Neural crest cell (in vitro differentiated cells): ENCODE measurements around the gene LIPK. TPM values are rescaled to one million over a fixed set of nuclear protein-coding genes. Genes with fewer than 3 reads are reported as not detected.

ENCODE experiments used
- DNase-seq: peaks from one replicate; pipeline ENCODE4 v3.0.0; 2021; ENCODE audit warnings: low read depth, mixed read lengths, low spot score
- H3K27ac Mint-ChIP-seq: one replicate; pipeline ENCODE4 v1.8.0; 2021; ENCODE audit warnings: mild to moderate bottlenecking, mixed read lengths; ENCODE audit not compliant: unreplicated experiment
- H3K27me3 Mint-ChIP-seq: 2 replicates; pipeline ENCODE4 v1.8.0; 2021; ENCODE audit warnings: low read depth, mild to moderate bottlenecking, mixed read lengths
- H3K36me3 Mint-ChIP-seq: 2 replicates; pipeline ENCODE4 v1.8.0; 2021; ENCODE audit warnings: low read depth, mild to moderate bottlenecking, mixed read lengths
- H3K4me1 Mint-ChIP-seq: 2 replicates; pipeline ENCODE4 v1.8.0; 2021; ENCODE audit warnings: mixed read lengths
- H3K4me3 Mint-ChIP-seq: one replicate; pipeline ENCODE4 v1.8.0; 2021; ENCODE audit warnings: mild to moderate bottlenecking, mixed read lengths
- H3K9me3 Mint-ChIP-seq: 2 replicates; pipeline ENCODE4 v1.8.0; 2021; ENCODE audit warnings: mixed read lengths
- total RNA-seq: library from RNA; stranded (reverse); gene quantifications from 2 replicates; pipeline ENCODE4 v1.2.1, GENCODE V29; 2021
- TF ChIP-seq, protein P1 (sequence below): fragments of 200-600 bp; sonication (generic); conservative IDR thresholded peaks from 2 replicates; pipeline ENCODE4 v1.5.0; 2021; ENCODE audit warnings: antibody characterized with exemption, mild to moderate bottlenecking

LIPK gene
- total RNA-seq, 1 donor from 2014 or later: not detected

DNA sequence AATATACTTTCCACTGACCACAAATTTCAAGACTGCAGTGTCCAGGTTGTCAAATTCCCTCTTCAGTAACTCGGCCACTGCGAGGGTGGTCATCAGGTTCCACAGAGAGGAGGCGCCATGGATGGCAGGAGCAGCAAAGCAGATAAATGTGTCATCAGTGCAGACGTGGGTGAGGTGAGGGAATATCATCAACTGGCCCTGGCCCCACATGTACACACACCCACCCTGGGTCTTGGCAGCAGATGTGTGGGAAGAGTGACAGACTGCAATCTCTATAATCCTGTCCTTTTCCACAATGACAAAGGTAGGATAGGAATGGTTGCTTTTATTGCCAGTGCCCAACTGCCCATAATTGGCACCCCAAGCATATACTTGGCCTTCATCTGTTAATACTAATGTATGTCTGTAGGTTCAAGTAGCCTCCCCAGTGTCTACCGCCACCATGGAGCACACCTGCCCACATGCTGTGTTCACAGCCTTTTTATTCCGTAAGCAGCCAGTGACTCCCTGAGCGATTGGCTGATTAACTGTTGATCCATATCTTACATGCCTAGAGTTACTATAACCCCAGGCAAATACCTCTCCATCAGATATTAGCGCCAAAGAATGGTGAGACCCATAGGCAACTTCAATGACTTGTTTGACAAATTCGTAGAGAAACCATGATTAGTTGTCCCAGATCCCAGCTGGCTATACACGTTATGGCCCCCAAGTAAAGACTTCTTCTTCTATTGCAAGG lies 80.2 kb downstream of the LIPK start:
- Mint-ChIP-seq H3K4me3 (no peak overlapping the region), H3K27ac (no peak overlapping the region), H3K9me3 (peaks cover under 1% of the 10 kb centered on the region), H3K4me1 (no peaks in the 10 kb centered on the region), H3K36me3 (no peaks in the 10 kb centered on the region), H3K27me3 (no peaks in the 10 kb centered on the region)
- no peak for DNase-seq
- TF ChIP-seq, protein P1, sequence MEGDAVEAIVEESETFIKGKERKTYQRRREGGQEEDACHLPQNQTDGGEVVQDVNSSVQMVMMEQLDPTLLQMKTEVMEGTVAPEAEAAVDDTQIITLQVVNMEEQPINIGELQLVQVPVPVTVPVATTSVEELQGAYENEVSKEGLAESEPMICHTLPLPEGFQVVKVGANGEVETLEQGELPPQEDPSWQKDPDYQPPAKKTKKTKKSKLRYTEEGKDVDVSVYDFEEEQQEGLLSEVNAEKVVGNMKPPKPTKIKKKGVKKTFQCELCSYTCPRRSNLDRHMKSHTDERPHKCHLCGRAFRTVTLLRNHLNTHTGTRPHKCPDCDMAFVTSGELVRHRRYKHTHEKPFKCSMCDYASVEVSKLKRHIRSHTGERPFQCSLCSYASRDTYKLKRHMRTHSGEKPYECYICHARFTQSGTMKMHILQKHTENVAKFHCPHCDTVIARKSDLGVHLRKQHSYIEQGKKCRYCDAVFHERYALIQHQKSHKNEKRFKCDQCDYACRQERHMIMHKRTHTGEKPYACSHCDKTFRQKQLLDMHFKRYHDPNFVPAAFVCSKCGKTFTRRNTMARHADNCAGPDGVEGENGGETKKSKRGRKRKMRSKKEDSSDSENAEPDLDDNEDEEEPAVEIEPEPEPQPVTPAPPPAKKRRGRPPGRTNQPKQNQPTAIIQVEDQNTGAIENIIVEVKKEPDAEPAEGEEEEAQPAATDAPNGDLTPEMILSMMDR: no peak

DNA sequence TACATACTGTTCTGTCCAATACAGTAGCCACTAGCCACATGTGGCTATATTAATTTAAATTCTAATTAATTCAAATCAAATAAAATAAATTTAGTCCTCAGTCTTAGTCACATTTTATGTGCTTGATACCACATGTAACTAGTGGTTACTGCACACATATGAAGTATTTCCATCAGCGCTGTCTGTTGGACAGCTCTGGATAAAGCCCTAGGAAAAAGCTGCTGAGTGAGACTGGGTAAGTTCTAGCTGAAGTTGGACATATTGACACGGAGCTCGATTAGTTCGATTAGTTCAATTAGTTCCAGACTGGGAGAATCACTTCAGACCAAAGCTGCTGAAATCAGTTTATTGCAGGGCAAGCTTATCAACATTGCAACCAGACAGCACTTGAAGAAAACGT lies 81.4 kb downstream of the LIPK start:
- Mint-ChIP-seq H3K9me3 (no peaks in the 10 kb centered on the region), H3K4me3 (no peak overlapping the region), H3K4me1 (no peaks in the 10 kb centered on the region), H3K36me3 (no peaks in the 10 kb centered on the region), H3K27me3 (no peaks in the 10 kb centered on the region), H3K27ac (no peak overlapping the region)
- no peak for DNase-seq
- TF ChIP-seq, protein P1: no peak

DNA sequence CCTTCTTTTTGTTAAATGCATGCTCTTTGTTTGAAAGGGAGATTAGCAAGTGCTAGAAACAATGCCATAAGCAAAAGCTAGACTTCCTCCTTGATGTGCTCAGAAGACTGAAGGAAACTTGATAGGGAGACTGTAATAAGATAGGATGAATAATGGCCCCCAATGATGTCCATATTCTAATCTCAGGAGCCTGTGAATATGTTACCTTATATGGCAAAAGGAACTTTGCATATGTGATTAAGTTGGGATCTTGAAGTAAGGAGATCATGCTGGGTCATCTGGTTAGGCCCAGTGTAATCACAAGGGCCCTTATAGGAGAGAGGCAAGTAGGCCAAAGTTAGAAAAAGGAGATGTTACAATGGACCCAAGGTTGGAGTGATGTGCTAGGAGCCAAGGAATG lies 82.9 kb downstream of the LIPK start:
- no peak for DNase-seq
- Mint-ChIP-seq H3K27me3 (no peaks in the 10 kb centered on the region), H3K4me3 (no peak overlapping the region), H3K27ac (no peak overlapping the region), H3K9me3 (no peaks in the 10 kb centered on the region), H3K4me1 (no peaks in the 10 kb centered on the region), H3K36me3 (no peaks in the 10 kb centered on the region)
- TF ChIP-seq, protein P1: no peak

DNA sequence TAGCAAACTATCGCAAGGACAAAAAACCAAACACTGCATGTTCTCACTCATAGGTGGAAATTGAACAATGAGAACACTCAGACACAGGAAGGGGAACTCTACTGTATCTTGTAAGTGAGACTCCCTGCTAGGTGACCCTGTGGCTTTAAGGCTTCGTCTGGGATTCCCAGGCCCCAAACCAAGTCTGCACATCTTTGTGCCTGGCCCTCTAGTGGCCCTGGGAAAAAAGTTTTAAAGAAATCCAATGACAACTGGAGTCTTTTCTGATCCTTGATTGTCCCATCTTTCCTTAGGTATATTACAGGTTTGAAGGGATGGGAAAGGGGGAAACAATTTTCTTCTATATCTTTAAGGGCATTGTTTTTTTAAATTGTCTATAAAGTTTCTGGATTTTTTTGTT lies 85.9 kb downstream of the LIPK start:
- H3K36me3 Mint-ChIP-seq: no peaks in the 10 kb centered on the region

DNA sequence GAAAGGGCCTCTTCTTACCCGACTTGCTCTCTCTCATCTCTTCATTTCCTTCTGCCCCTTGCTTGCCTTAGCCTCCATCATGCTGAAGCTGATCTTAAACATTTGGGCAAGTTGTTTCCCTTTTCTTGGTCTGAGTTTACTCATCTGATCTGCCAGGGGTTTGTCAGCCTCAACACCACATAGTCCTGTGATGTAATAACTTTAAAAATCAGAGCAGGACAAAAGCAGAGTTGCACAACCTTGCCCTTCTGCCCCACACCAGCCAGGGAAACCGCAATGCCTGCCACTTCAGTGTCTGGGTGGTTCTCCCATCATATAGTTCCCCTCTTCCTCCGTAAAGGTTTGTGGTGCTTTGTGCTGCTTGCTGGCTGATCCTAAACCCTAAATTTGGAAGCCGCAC lies 86.6 kb downstream of the LIPK start:
- no peaks in the 10 kb centered on the region for H3K27me3 Mint-ChIP-seq
- H3K4me3 Mint-ChIP-seq: no peak overlapping the region
- no peaks in the 10 kb centered on the region for H3K9me3 Mint-ChIP-seq
- TF ChIP-seq, protein P1: no peak
- H3K4me1 Mint-ChIP-seq: no peaks in the 10 kb centered on the region
- H3K27ac Mint-ChIP-seq: no peak overlapping the region
- H3K36me3 Mint-ChIP-seq: no peaks in the 10 kb centered on the region
- DNase-seq: no peak

More for the DNA sequence above, 85.9 kb downstream of the LIPK start:
- H3K9me3 Mint-ChIP-seq: no peaks in the 10 kb centered on the region
- H3K4me3 Mint-ChIP-seq: no peak overlapping the region
- H3K27me3 Mint-ChIP-seq: no peaks in the 10 kb centered on the region
- no peaks in the 10 kb centered on the region for H3K4me1 Mint-ChIP-seq
- H3K27ac Mint-ChIP-seq: no peak overlapping the region
- DNase-seq: peak; percentile 16
- TF ChIP-seq, protein P1: peak; percentile 73
